CD14-positive monocyte (primary cell): ENCODE data around the gene SLC7A8. TPM values are rescaled to one million over a fixed set of nuclear protein-coding genes. Genes with fewer than 3 reads are reported as not detected.

Experiments
- DNase-seq, 3 donors: peaks; one replicate each; pipeline ENCODE4 v3.0.0-alpha.2; 2011 to 2022
- H2AFZ ChIP-seq: 2 replicates; pipeline ENCODE4 v1.6.0; 2012; ENCODE audit warnings: mild to moderate bottlenecking, low read depth, low read length, inconsistent platforms; ENCODE audit not compliant: insufficient read depth, poor library complexity, severe bottlenecking
- H3K27ac ChIP-seq, 2 donors: 1 replicate in 1 of 2; 2 replicates in 1 of 2; pipeline ENCODE4 v1.5.1; 2012 to 2013; ENCODE audit warnings: low read length in 2 of 2, control low read depth in 1 of 2, inconsistent platforms in 1 of 2, low read depth in 1 of 2, mild to moderate bottlenecking in 1 of 2
- H3K27me3 ChIP-seq, 2 donors: one replicate each; pipeline versions ENCODE4 v1.6.0 to v1.6.1; 2011 to 2013; ENCODE audit warnings: low read length in 2 of 2; ENCODE audit not compliant: control insufficient read depth in 2 of 2, insufficient read depth in 2 of 2
- H3K36me3 ChIP-seq, 2 donors: replicated peaks in 1 of 2; 1 replicate in 1 of 2; 2 replicates in 1 of 2; pipeline versions ENCODE4 v1.5.1 to v1.6.1; 2012 to 2013; ENCODE audit warnings: low read length in 2 of 2, control low read depth in 1 of 2, inconsistent platforms in 1 of 2, mild to moderate bottlenecking in 1 of 2; ENCODE audit not compliant: insufficient read depth in 2 of 2, control insufficient read depth in 1 of 2
- H3K4me1 ChIP-seq, 2 donors: 1 replicate in 1 of 2; 2 replicates in 1 of 2; pipeline versions ENCODE4 v1.5.1 to v1.6.1; 2012 to 2013; ENCODE audit warnings: low read length in 2 of 2, control low read depth in 1 of 2, inconsistent platforms in 1 of 2, mild to moderate bottlenecking in 1 of 2, moderate library complexity in 1 of 2; ENCODE audit not compliant: insufficient read depth in 2 of 2, control insufficient read depth in 1 of 2
- H3K4me2 ChIP-seq: replicated peaks from 2 replicates; pipeline ENCODE3; 2012; ENCODE audit warnings: low read length, moderate library complexity, mild to moderate bottlenecking; ENCODE audit not compliant: poor library complexity, severe bottlenecking; ENCODE audit errors: extremely low read depth
- H3K4me3 ChIP-seq, 3 experiments: fragments of 200-600 bp in 1 of 3; sonication (generic) in 1 of 3; replicated peaks in 1 of 3; 1 replicate in 2 of 3; 2 replicates in 1 of 3; pipeline ENCODE4 v1.5.1; 2011 to 2013; ENCODE audit warnings: low read length in 3 of 3, mild to moderate bottlenecking in 3 of 3, control low read depth in 2 of 3, low read depth in 2 of 3, inconsistent platforms in 1 of 3, moderate library complexity in 1 of 3
- H3K79me2 ChIP-seq: 2 replicates; pipeline ENCODE4 v1.6.0; 2012; ENCODE audit warnings: mild to moderate bottlenecking, control low read depth, inconsistent platforms, low read length, moderate library complexity; ENCODE audit not compliant: insufficient read depth
- H3K9ac ChIP-seq: 2 replicates; pipeline ENCODE4 v1.6.0; 2017; ENCODE audit warnings: low read length, mild to moderate bottlenecking; ENCODE audit not compliant: insufficient read depth, poor library complexity, severe bottlenecking
- H3K9me3 ChIP-seq, 2 donors: replicated peaks in 1 of 2; 1 replicate in 1 of 2; 2 replicates in 1 of 2; pipeline versions ENCODE4 v1.5.1 to v1.6.1; 2012 to 2013; ENCODE audit warnings: low read length in 2 of 2, control low read depth in 1 of 2; ENCODE audit not compliant: control insufficient read depth in 1 of 2, insufficient read depth in 1 of 2
- H4K20me1 ChIP-seq: 2 replicates; pipeline ENCODE4 v1.6.0; 2012; ENCODE audit warnings: mild to moderate bottlenecking, low read length, control low read depth, moderate library complexity; ENCODE audit not compliant: insufficient read depth
- H3K27ac Mint-ChIP-seq, 7 donors: one replicate each; pipeline ENCODE4 v1.8.0; 2020; ENCODE audit warnings: mild to moderate bottlenecking in 7 of 7, mixed read lengths in 7 of 7, moderate library complexity in 6 of 7, inconsistent platforms in 2 of 7
- H3K27me3 Mint-ChIP-seq, 3 donors: one replicate each; pipeline ENCODE4 v1.8.0; 2021 to 2022; ENCODE audit warnings: low read depth in 3 of 3, mild to moderate bottlenecking in 3 of 3, mixed read lengths in 3 of 3, moderate library complexity in 3 of 3, inconsistent platforms in 1 of 3
- H3K36me3 Mint-ChIP-seq, 2 donors: one replicate each; pipeline ENCODE4 v1.8.0; 2020; ENCODE audit warnings: mixed read lengths in 2 of 2, inconsistent platforms in 1 of 2, mild to moderate bottlenecking in 1 of 2
- H3K4me1 Mint-ChIP-seq: one replicate; pipeline ENCODE4 v1.8.0; 2020; ENCODE audit warnings: mild to moderate bottlenecking, mixed read lengths
- H3K4me3 Mint-ChIP-seq, 2 donors: one replicate each; pipeline ENCODE4 v1.8.0; 2020; ENCODE audit warnings: mild to moderate bottlenecking in 2 of 2, mixed read lengths in 2 of 2, moderate library complexity in 1 of 2
- H3K9me3 Mint-ChIP-seq, 7 donors: one replicate each; pipeline ENCODE4 v1.8.0; 2020 to 2022; ENCODE audit warnings: mixed read lengths in 7 of 7, mild to moderate bottlenecking in 6 of 7, moderate library complexity in 6 of 7, inconsistent platforms in 2 of 7
- CTCF ChIP-seq: fragments of 200-600 bp; IDR thresholded peaks from one replicate; pipeline ENCODE4 v1.8.0; 2022; ENCODE audit warnings: antibody characterized with exemption, mild to moderate bottlenecking
- WGBS: methylation state at CpG from one replicate; pipeline ENCODE4 v1.1.5; 2013; ENCODE audit warnings: missing lambda C conversion rate; ENCODE audit not compliant: insufficient coverage; 5-methylcytosine and 5-hydroxymethylcytosine counted together
- intact Hi-C, 2 donors: fragments of 100-400 bp; cut with micrococcal nuclease; formaldehyde crosslinking; loops; one replicate each; pipeline versions ENCODE4 v1.15.0 to v1.15.1; 2023
- polyA plus RNA-seq, 3 donors: library from polyadenylated mRNA; depleted of rRNA in 1 of 3; unstranded in 2 of 3; stranded (reverse) in 1 of 3; fragments of 300-500 nt in 2 of 3; fragments of >200 nt in 1 of 3; fragmentation: Illumina TruSeq in 2 of 3; gene quantifications; 1 replicate in 2 of 3; 2 replicates in 1 of 3; pipeline ENCODE4 v1.2.3, GENCODE V29; 2012 to 2021

The SLC7A8 gene
- polyA plus RNA-seq, 3 donors = 0.05 to 0.53 (median 0.25) TPM

GRCh38 chr14:23173031-23173430 is 10.4 kb downstream of the SLC7A8 start:
- Histone ChIP-seq H2AFZ (no peak overlapping the region), H3K27ac (peak overlapping the region; percentile 24 to 58), H3K79me2 (no peaks in the 10 kb centered on the region), H3K9me3 (no peaks in the 10 kb centered on the region), H4K20me1 (no peaks in the 10 kb centered on the region), H3K4me3 (no peak overlapping the region), H3K36me3 (no peaks in the 10 kb centered on the region), H3K27me3 (no peaks in the 10 kb centered on the region), H3K4me2 (no peak overlapping the region), H3K9ac (no peak overlapping the region), H3K4me1 (peaks cover 35% of the 10 kb centered on the region in 2 donors)
- intact Hi-C loops = no loop called here
- H3K27me3 Mint-ChIP-seq = peaks cover 0 to 3% (median 0%) of the 10 kb centered on the region in 3 donors
- peak overlapping the region; percentile 43 to 87 (median 84) for H3K27ac Mint-ChIP-seq
- peaks cover 37% of the 10 kb centered on the region for H3K4me1 Mint-ChIP-seq
- H3K36me3 Mint-ChIP-seq = no peaks in the 10 kb centered on the region
- TF ChIP-seq CTCF = no peak
- DNase-seq = peak; percentile 74 to 79 (median 75)
- no peak overlapping the region for H3K4me3 Mint-ChIP-seq
- WGBS = no CpG with 5 or more reads among the region's 2 CpGs
- peaks cover 0 to 4% (median 0%) of the 10 kb centered on the region in 7 donors for H3K9me3 Mint-ChIP-seq

- Mint-ChIP-seq H3K4me1 (peaks cover 41% of the 10 kb centered on the region), H3K27ac (peak overlapping the region; percentile 35 to 84 (median 84)), H3K9me3 (peaks cover 0 to 4% (median 0%) of the 10 kb centered on the region in 7 donors), H3K27me3 (peaks cover 0 to 3% (median 0%) of the 10 kb centered on the region in 3 donors), H3K4me3 (no peak overlapping the region), H3K36me3 (no peaks in the 10 kb centered on the region)
- no peaks in the 10 kb centered on the region for H3K36me3 ChIP-seq
- 100% methylated on average over 1 of the region's 3 CpGs for WGBS
- H3K4me2 ChIP-seq = no peak overlapping the region
- H3K4me1 ChIP-seq = peaks cover 40% of the 10 kb centered on the region in 2 donors
- no peaks in the 10 kb centered on the region for H3K79me2 ChIP-seq
- H4K20me1 ChIP-seq = no peaks in the 10 kb centered on the region
- H2AFZ ChIP-seq = no peak overlapping the region
- no peaks in the 10 kb centered on the region for H3K9me3 ChIP-seq
- H3K27ac ChIP-seq = peak overlapping the region; percentile 58 to 62
- intact Hi-C loops = no loop called here
- H3K27me3 ChIP-seq = no peaks in the 10 kb centered on the region
- H3K4me3 ChIP-seq = no peak overlapping the region
- DNase-seq = no peak
- no peak for TF ChIP-seq CTCF
- no peak overlapping the region for H3K9ac ChIP-seq
Observed at GRCh38 chr14:23172574-23172973, 10.9 kb downstream of the SLC7A8 start.
